HepG2 (cell line): Measurements from ENCODE around the gene C2orf74. TPM values are rescaled to one million over a fixed set of nuclear protein-coding genes. Genes with fewer than 3 reads are reported as not detected.

Source experiments
- BRCA1 ChIP-seq: sonication (generic); formaldehyde crosslinking; IDR thresholded peaks from 2 replicates; pipeline ENCODE4 v1.4.0; 2020; ENCODE audit warnings: missing genetic modification reagents
- CERS6 ChIP-seq: sonication (generic); formaldehyde crosslinking; IDR thresholded peaks from 2 replicates; pipeline ENCODE4 v1.5.0; 2020; ENCODE audit warnings: missing genetic modification reagents
- DNMT1 ChIP-seq: sonication (generic); formaldehyde crosslinking; IDR thresholded peaks from 2 replicates; pipeline ENCODE4 v1.5.1; 2020; ENCODE audit warnings: mild to moderate bottlenecking, missing genetic modification reagents
- E2F1 ChIP-seq: sonication (generic); formaldehyde crosslinking; IDR thresholded peaks from 2 replicates; pipeline ENCODE4 v1.5.0; 2020; ENCODE audit warnings: missing genetic modification reagents
- FOXA3 ChIP-seq: IDR thresholded peaks from 2 replicates; pipeline ENCODE4 v1.6.1; 2016; ENCODE audit warnings: missing genetic modification reagents, missing compliant biosample characterization
- ISL2 ChIP-seq: sonication (generic); formaldehyde crosslinking; IDR thresholded peaks from 2 replicates; pipeline ENCODE4 v1.5.0; 2020; ENCODE audit warnings: missing genetic modification reagents
- NR1H2 ChIP-seq: sonication (generic); formaldehyde crosslinking; IDR thresholded peaks from 2 replicates; pipeline ENCODE4 v1.8.1; 2022; ENCODE audit warnings: low read depth, missing genetic modification reagents, borderline replicate concordance
- PCBP2 ChIP-seq: fragments of 200-400 bp; formaldehyde crosslinking; optimal IDR thresholded peaks from 2 replicates; pipeline ENCODE3; 2018; ENCODE audit warnings: low read length, low read depth; ENCODE audit not compliant: poor library complexity, severe bottlenecking
- PHF20 ChIP-seq: sonication (generic); formaldehyde crosslinking; IDR thresholded peaks from 2 replicates; pipeline ENCODE4 v1.5.0; 2020; ENCODE audit warnings: mild to moderate bottlenecking, missing genetic modification reagents
- SATB2 ChIP-seq: sonication (generic); formaldehyde crosslinking; IDR thresholded peaks from 2 replicates; pipeline ENCODE4 v1.5.0; 2020; ENCODE audit warnings: missing genetic modification reagents
- SOX5 ChIP-seq: IDR thresholded peaks from 2 replicates; pipeline ENCODE4 v1.6.1; 2016; ENCODE audit warnings: borderline replicate concordance
- SRSF4 ChIP-seq: fragments of 200-400 bp; formaldehyde crosslinking; IDR thresholded peaks from one replicate; pipeline ENCODE4 v1.6.1; 2018; ENCODE audit warnings: mild to moderate bottlenecking, low read depth, low read length, moderate library complexity; ENCODE audit not compliant: poor library complexity, severe bottlenecking
- SYNCRIP ChIP-seq: fragments of 200-400 bp; formaldehyde crosslinking; IDR thresholded peaks from 2 replicates; pipeline ENCODE4 v1.6.1; 2018; ENCODE audit warnings: mild to moderate bottlenecking, low read depth, low read length; ENCODE audit not compliant: insufficient read depth
- THYN1 ChIP-seq: sonication (generic); formaldehyde crosslinking; IDR thresholded peaks from 2 replicates; pipeline ENCODE4 v1.8.1; 2023; ENCODE audit warnings: low read depth, mild to moderate bottlenecking, moderate library complexity, missing genetic modification reagents, borderline replicate concordance
- ZNF24 ChIP-seq: fragments of 450-650 bp; IDR thresholded peaks from 2 replicates; pipeline ENCODE4 v1.6.1; 2017; ENCODE audit warnings: antibody characterized with exemption, mild to moderate bottlenecking
- ZNF292 ChIP-seq: sonication (generic); formaldehyde crosslinking; IDR thresholded peaks from 2 replicates; pipeline ENCODE4 v1.8.1; 2022; ENCODE audit warnings: mild to moderate bottlenecking, low read depth, missing genetic modification reagents, borderline replicate concordance
- ZNF317 ChIP-seq: sonication (generic); formaldehyde crosslinking; IDR thresholded peaks from 2 replicates; pipeline ENCODE4 v1.5.0; 2020; ENCODE audit warnings: mild to moderate bottlenecking, missing genetic modification reagents
- ZNF430 ChIP-seq: sonication (generic); formaldehyde crosslinking; IDR thresholded peaks from 2 replicates; pipeline ENCODE4 v1.9.0; 2021; ENCODE audit warnings: mild to moderate bottlenecking, missing genetic modification reagents
- ZNF446 ChIP-seq: sonication (generic); formaldehyde crosslinking; IDR thresholded peaks from 2 replicates; pipeline ENCODE4 v1.5.0; 2020; ENCODE audit warnings: mild to moderate bottlenecking, missing genetic modification reagents
- ZNF501 ChIP-seq: sonication (generic); formaldehyde crosslinking; IDR thresholded peaks from 2 replicates; pipeline ENCODE4 v1.5.1; 2020; ENCODE audit warnings: mild to moderate bottlenecking, moderate library complexity, missing genetic modification reagents
- ZNF552 ChIP-seq: sonication (generic); formaldehyde crosslinking; IDR thresholded peaks from 2 replicates; pipeline ENCODE4 v1.9.0; 2022; ENCODE audit warnings: missing genetic modification reagents, mild to moderate bottlenecking, borderline replicate concordance
- ZNF615 ChIP-seq: sonication (generic); formaldehyde crosslinking; IDR thresholded peaks from 2 replicates; pipeline ENCODE4 v1.5.0; 2020; ENCODE audit warnings: mild to moderate bottlenecking, missing genetic modification reagents, borderline replicate concordance
- ZNF703 ChIP-seq: sonication (generic); formaldehyde crosslinking; IDR thresholded peaks from 2 replicates; pipeline ENCODE4 v1.5.1; 2020; ENCODE audit warnings: missing genetic modification reagents, mild to moderate bottlenecking, moderate library complexity, borderline replicate concordance
- ZNF704 ChIP-seq: sonication (generic); formaldehyde crosslinking; IDR thresholded peaks from 2 replicates; pipeline ENCODE4 v1.8.1; 2023; ENCODE audit warnings: mild to moderate bottlenecking, inconsistent platforms, moderate library complexity, missing genetic modification reagents, borderline replicate concordance
- ZNF747 ChIP-seq: sonication (generic); formaldehyde crosslinking; IDR thresholded peaks from 2 replicates; pipeline ENCODE4 v1.8.1; 2023; ENCODE audit warnings: missing genetic modification reagents, mild to moderate bottlenecking, borderline replicate concordance
- polyA plus RNA-seq, 8 experiments: library from polyadenylated mRNA; depleted of rRNA in 3 of 8; stranded (reverse) in 7 of 8; unstranded in 1 of 8; fragments of >200 nt; fragmentation: Illumina TruSeq in 4 of 8; extraction: Trizol in 4 of 8; gene quantifications; 2 replicates each; pipeline versions ENCODE4 v1.2.1 to v1.2.3, GENCODE V29; 2011 to 2016; ENCODE audit warnings: low read depth in 4 of 8, missing spikeins in 1 of 8, mixed read lengths in 1 of 8; ENCODE audit not compliant: insufficient read depth in 1 of 8
- total RNA-seq, 5 experiments: library from RNA; depleted of rRNA; stranded (reverse); fragments of >200 nt; fragmentation: Illumina TruSeq; extraction: Trizol; gene quantifications; 2 replicates each; pipeline ENCODE4 v1.2.3, GENCODE V29; 2016; ENCODE audit warnings: low read depth in 1 of 5

Gene C2orf74
- total and polyA plus RNA-seq, 2 of the 13 experiments (the other 11 are each of a cell fraction or from before 2014, with no cell fraction given): 10.6 to 13.8 TPM

- TF ChIP-seq ZNF501: peak; percentile 86
- peak; percentile 93 for TF ChIP-seq ZNF552 (CRISPR knock-in tag)
- TF ChIP-seq SOX5 (CRISPR knock-in tag): peak; percentile 61
- no peak for TF ChIP-seq DNMT1 (CRISPR knock-in tag)
- TF ChIP-seq ZNF446 (CRISPR knock-in tag): peak; percentile 81
- TF ChIP-seq ZNF747: no peak; the same call in 1 of the 2 replicates
- 0 out of 2 replicates have a peak, but pooled peaks have one; percentile 53 for TF ChIP-seq ZNF703 (CRISPR knock-in tag)
- TF ChIP-seq ZNF317 (CRISPR knock-in tag): peak; percentile 73; the same call in 1 of the 2 replicates
- no peak for TF ChIP-seq BRCA1 (CRISPR knock-in tag)
- no peak; the same call in 1 of the 2 replicates for TF ChIP-seq THYN1 (CRISPR knock-in tag)
- TF ChIP-seq NR1H2 (CRISPR knock-in tag): peak; percentile 65; the same call in 1 of the 2 replicates
- TF ChIP-seq PHF20: peak; percentile 66
- TF ChIP-seq FOXA3 (CRISPR knock-in tag): peak; percentile 63; the same call in 1 of the 2 replicates
- peak; percentile 29; the same call in 1 of the 2 replicates for TF ChIP-seq ZNF615
- TF ChIP-seq ZNF430 (CRISPR knock-in tag): 0 out of 2 replicates have a peak, but pooled peaks have one; percentile 46
- no peak for TF ChIP-seq SYNCRIP
- TF ChIP-seq CERS6 (CRISPR knock-in tag): 0 out of 2 replicates have a peak, but pooled peaks have one; percentile 35
- TF ChIP-seq ZNF24: no peak
- peak; percentile 87; the same call in 1 of the 2 replicates for TF ChIP-seq ZNF292 (CRISPR knock-in tag)
- peak; percentile 78; the same call in 1 of the 2 replicates for TF ChIP-seq SATB2
- peak; percentile 88 for TF ChIP-seq E2F1 (CRISPR knock-in tag)
- TF ChIP-seq SRSF4: no peak
- no peak for TF ChIP-seq PCBP2
- peak; percentile 79 for TF ChIP-seq ISL2 (CRISPR knock-in tag)
- TF ChIP-seq ZNF704: no peak; the same call in 1 of the 2 replicates
These were observed 15.1 kb downstream of the C2orf74 start (continued) for GRCh38 chr2:61176755-61177726.
